ENCODE data around the gene THY1.

The THY1 gene

GRCh38 chr11:119380160-119380826, 42.7 kb downstream of the THY1 start:
- no peak for DNase-seq

GRCh38 chr11:119378851-119379465, 44.0 kb downstream of the THY1 start:
- DNase-seq: no peak

- no peak for DNase-seq
Observed at GRCh38 chr11:119377961-119378667, 44.9 kb downstream of the THY1 start.

- no peak for DNase-seq
Observed at GRCh38 chr11:119377112-119377901, 45.7 kb downstream of the THY1 start.

GRCh38 chr11:119376197-119376847, 46.6 kb downstream of the THY1 start:
- DNase-seq: no peak

GRCh38 chr11:119375337-119376196, 47.4 kb downstream of the THY1 start:
- DNase-seq: no peak

- no peak for DNase-seq
Observed at GRCh38 chr11:119374632-119375336, 48.2 kb downstream of the THY1 start.

- peak; percentile 56 for DNase-seq
Observed at GRCh38 chr11:119373921-119374631, 48.9 kb downstream of the THY1 start.

- no peak for DNase-seq
Observed at GRCh38 chr11:119373059-119373920, 49.7 kb downstream of the THY1 start.

GRCh38 chr11:119372260-119373058, 50.5 kb downstream of the THY1 start:
- peak; percentile 25 for DNase-seq

GRCh38 chr11:119371778-119372182, 51.2 kb downstream of the THY1 start:
- peak; percentile 36 for DNase-seq

GRCh38 chr11:119371067-119371601, 51.8 kb downstream of the THY1 start:
- DNase-seq: no peak

GRCh38 chr11:119370486-119371046, 52.4 kb downstream of the THY1 start:
- no peak for DNase-seq

GRCh38 chr11:119369132-119369925, 53.6 kb downstream of the THY1 start:
- no peak for DNase-seq

- peak; percentile 52 for DNase-seq
Observed at GRCh38 chr11:119368121-119369034, 54.6 kb downstream of the THY1 start.

- no peak for DNase-seq
Observed at GRCh38 chr11:119367661-119368120, 55.3 kb downstream of the THY1 start.
